Measurements from ENCODE around the gene ADAMTS9.
A peak's percentile ranks its signal among the peaks of the same experiment; 100 is the strongest.

Gene ADAMTS9

DNA sequence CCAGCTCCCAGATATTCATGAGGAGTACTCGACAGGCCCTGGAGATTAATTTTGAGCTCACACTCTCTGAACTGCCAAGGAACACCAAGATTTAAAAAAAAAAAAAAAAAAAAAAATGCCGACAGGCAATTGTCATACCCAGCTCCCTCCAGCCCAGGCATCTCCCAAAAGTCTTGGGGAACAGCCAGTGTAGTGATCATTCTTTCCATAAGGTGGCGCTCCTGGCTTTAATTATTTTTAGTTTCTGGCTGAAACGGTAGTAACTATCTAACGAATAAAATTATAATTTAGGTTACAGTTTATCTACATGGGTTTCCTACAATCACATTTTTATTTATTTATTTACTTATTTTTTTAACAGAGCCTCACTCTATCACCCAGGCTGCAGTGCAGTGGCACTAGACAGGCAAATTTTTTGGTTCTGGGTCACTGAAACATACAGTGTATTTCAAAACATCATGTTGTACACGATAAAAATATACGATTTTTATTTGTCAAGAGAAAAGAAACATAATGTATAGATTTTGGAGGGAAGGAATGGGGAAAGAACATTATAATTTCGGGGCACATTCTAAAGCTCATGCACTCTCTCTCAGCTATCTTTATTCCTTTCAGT is 157.3 kb downstream of the ADAMTS9 start:
- DNase-seq: peak; percentile 45

- DNase-seq: no peak
Observed at GRCh38 chr3:64523324-64523723, 164.5 kb downstream of the ADAMTS9 start.

- DNase-seq: no peak
Observed at GRCh38 chr3:64520334-64520733, 167.5 kb downstream of the ADAMTS9 start.

- no peak for DNase-seq
Observed at GRCh38 chr3:64518950-64519349, 168.8 kb downstream of the ADAMTS9 start.

DNA sequence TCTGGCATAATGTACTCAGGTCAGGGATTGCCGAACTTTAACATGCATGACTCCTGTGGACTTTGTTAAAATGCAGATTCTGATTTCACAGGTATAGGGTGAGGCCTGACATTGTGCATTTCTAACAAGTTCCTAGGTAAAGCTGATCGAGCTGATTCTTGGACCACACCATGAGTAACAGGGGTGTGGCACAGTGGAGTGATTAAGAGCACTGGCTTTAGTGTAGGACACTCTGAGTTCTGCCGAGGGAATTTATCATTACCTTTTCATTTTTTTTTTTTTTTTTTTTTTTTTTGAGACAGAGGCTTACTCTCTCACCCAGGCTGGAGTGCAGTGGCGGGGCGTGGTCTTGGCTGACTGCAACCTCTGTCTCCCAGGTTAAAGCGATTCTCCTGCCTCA is 169.3 kb downstream of the ADAMTS9 start:
- no peak for DNase-seq

DNA sequence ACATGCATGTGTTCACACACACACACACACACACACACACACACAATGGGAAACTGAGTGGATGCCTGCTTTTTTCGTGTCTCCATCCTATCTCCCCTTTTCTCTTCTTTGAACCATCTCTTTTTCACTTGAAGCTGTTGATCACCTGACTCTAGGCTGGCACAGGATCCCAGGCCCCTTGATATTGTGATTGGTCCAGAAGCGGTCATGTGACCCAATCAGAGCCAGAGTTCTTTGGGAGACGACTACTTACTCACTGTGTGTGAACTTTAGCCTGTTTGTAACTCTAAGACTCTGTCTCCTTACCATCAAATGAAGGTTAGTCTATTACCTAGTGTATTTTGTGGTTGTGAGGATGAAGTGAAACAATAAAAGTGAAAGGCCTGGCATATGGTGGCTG is 172.9 kb downstream of the ADAMTS9 start:
- DNase-seq: no peak

GRCh38 chr3:64509206-64509605 is 178.6 kb downstream of the ADAMTS9 start:
- DNase-seq: no peak

- no peak for DNase-seq
Observed at GRCh38 chr3:64508140-64508539, 179.7 kb downstream of the ADAMTS9 start.

GRCh38 chr3:64506255-64506654 is 181.5 kb downstream of the ADAMTS9 start:
- DNase-seq: no peak

- DNase-seq: peak; percentile 24
Observed at GRCh38 chr3:64505419-64505818, 182.4 kb downstream of the ADAMTS9 start.

DNA sequence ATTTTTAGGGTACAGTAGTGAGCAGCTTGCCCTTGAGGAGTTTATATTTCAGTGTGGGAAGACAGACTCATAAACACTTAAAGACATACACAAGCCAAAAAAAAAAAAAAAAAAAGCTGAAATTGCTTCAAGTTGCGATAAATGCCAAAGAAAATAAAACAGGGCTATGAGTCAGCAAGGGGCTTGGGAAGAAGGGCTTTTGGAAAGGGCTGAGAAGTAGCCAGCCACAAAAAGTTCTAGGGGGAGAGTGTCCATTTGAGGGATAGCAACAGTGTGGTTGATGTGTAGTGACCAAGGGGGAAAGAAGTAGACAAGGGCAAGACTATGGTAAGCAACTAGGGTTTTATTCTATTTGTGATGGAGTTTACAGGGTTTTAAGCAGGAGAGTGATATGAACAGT is 185.5 kb downstream of the ADAMTS9 start:
- no peak for DNase-seq

GRCh38 chr3:64501298-64501906 is 186.4 kb downstream of the ADAMTS9 start:
- DNase-seq: no peak

DNA sequence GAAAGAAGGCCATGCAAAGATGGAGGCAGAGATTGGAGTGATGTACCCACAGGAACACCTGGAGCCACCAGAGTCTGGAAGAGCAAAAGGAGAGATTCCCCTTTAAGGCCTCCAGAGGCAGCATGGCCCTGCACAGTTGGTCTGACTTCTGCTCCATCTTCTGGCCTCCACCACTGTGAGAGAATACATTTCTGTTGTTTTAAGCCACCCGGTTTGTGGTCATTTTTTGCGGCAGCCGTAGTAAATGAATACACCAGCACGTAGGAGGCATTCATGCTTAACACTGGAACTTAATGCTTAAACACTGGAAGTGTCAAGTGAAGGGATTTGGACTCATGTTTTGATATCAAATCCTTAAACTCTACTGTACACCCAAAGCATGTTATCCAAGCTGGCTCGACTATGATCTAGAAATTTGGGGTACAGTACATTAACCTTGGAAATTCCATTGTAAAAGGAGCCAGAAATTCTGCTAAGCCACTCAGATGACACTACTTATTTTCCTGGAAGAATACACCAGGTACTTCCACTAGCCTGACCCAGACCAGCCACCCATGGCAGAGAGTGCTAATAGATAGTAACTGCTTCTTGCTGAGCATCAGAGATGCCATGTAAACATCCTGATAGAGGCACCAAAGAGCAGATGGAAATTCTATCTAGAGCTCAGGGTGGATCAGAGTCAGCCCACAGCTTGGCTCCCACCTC is 190.9 kb downstream of the ADAMTS9 start:
- DNase-seq: no peak

GRCh38 chr3:64495781-64496334 is 191.9 kb downstream of the ADAMTS9 start:
- DNase-seq: no peak

- DNase-seq: no peak
Observed at GRCh38 chr3:64495121-64495780, 192.5 kb downstream of the ADAMTS9 start.

- no peak for DNase-seq
Observed at GRCh38 chr3:64494526-64494925, 193.3 kb downstream of the ADAMTS9 start.

DNA sequence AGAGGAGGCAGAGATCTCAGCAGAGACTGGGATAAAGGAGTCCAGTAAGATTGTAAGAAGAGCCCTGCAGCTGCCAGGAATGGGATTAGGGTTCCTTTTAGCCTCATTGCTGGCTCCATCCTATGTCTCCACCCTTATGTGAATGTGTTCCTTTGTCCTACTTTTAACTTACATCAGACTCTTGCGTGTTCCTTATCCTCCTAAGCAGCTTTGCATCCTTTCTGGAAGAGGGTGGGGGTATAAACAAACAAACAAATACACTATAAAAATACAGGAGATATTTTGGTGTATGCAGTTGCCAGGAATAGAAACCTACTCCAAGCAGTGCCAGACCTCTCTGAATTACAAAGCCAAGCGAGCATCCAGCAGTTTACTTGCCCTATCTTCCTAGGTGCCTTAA is 194.7 kb downstream of the ADAMTS9 start:
- no peak for DNase-seq

DNA sequence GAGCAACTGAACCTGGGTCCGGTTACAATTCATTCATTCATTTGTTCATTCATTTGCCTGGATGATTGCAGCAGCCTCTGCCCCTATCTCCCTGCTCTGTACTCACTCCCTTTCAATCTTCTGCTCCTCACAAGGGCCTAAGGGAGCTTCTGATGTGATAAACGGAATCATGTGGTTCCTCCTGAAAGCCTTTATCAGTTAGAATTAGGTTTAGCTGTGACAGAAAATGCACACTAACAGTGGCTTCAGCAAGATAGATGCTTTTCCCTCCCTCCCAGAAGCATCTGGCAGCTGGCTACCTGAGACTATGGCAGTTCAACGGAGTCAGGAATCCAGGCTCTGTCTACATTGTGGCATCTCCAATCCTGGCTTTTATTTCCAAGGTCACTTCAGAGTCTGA is 196.0 kb downstream of the ADAMTS9 start:
- no peak for DNase-seq

GRCh38 chr3:64490180-64490724 is 197.5 kb downstream of the ADAMTS9 start:
- DNase-seq: no peak

GRCh38 chr3:64489361-64490044 is 198.3 kb downstream of the ADAMTS9 start:
- DNase-seq: no peak

- DNase-seq: no peak
Observed at GRCh38 chr3:64488939-64489338, 198.9 kb downstream of the ADAMTS9 start.

- DNase-seq: peak; percentile 76
Observed at GRCh38 chr3:64484289-64484992, 203.4 kb downstream of the ADAMTS9 start.

Data from activated CD4-positive, alpha-beta T cell treated with anti-CD3 and anti-CD28 coated beads, Interleukin-2, Interleukin-6, amounts not matched to agents 100 ng/mL and 50 ng/mL, durations not matched to agents 16 hours and 8 hours (primary cell).